Right lobe of liver (tissue), 4 donors: ENCODE results near the gene TAP2.

ENCODE experiments used
- POLR2A ChIP-seq: fragments of 450-650 bp; IDR thresholded peaks from one replicate; pipeline ENCODE4 v1.6.1; 2017; ENCODE audit warnings: antibody characterized with exemption, mild to moderate bottlenecking
- TF ChIP-seq, protein P1 (sequence below), 4 donors: fragments of 200-600 bp in 3 of 4; fragments of 450-650 bp in 1 of 4; IDR thresholded peaks; one replicate each; pipeline versions ENCODE4 v1.5.1 to v1.8.0; 2016 to 2022; ENCODE audit warnings: antibody characterized with exemption in 4 of 4, mild to moderate bottlenecking in 2 of 4
- donor health status: DM: no; HTN: no; CAD: no.
- donor health status: DM: no; HTN: no; CAD: no.
- donor health status: DM: no; HTN: yes; CAD: no.

GRCh38 chr6:32815115-32815514, 23.4 kb downstream of the TAP2 start:
- TF ChIP-seq, protein P1, sequence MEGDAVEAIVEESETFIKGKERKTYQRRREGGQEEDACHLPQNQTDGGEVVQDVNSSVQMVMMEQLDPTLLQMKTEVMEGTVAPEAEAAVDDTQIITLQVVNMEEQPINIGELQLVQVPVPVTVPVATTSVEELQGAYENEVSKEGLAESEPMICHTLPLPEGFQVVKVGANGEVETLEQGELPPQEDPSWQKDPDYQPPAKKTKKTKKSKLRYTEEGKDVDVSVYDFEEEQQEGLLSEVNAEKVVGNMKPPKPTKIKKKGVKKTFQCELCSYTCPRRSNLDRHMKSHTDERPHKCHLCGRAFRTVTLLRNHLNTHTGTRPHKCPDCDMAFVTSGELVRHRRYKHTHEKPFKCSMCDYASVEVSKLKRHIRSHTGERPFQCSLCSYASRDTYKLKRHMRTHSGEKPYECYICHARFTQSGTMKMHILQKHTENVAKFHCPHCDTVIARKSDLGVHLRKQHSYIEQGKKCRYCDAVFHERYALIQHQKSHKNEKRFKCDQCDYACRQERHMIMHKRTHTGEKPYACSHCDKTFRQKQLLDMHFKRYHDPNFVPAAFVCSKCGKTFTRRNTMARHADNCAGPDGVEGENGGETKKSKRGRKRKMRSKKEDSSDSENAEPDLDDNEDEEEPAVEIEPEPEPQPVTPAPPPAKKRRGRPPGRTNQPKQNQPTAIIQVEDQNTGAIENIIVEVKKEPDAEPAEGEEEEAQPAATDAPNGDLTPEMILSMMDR (IDR thresholded peaks at IDR 0.05), result no peak
- TF ChIP-seq POLR2A, result no peak
